Measurements from ENCODE around the gene WASF3. TPM values are rescaled to one million over a fixed set of nuclear protein-coding genes. Genes with fewer than 3 reads are reported as not detected.

Gene WASF3
- total RNA-seq, 1 donor from 2014 or later = 187 TPM

DNA sequence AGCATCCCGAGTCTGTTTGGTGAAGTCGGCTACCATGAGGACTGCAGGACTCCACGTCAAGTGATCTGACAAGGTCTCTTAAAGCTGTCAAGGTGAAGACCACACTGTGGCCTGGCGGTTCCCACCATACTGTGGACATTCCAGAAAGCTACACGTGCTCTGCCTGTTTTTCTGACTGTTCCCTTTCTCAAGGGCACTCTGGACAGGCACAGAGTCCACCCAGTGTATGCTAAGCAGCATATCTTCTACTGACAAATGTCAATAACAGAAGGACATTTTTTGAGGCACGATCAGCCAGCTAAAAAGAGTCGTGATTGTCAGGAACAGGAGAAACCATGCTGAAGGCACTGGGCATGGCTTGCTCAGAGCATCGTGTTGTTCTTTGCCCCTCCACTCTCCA is 12.8 kb upstream of the WASF3 start:
- peaks cover 12% of the 10 kb centered on the region for H3K4me1 Mint-ChIP-seq (ENCODE audit: low read depth)
- no peak overlapping the region for H3K4me3 Mint-ChIP-seq (ENCODE audit: low read depth)
- H3K27me3 Mint-ChIP-seq = peaks cover 46% of the 10 kb centered on the region
- H3K27ac Mint-ChIP-seq = no peak overlapping the region
- H3K36me3 Mint-ChIP-seq (ENCODE audit: insufficient read depth) = no peaks in the 10 kb centered on the region
- DNase-seq (ENCODE audit: low spot score, unreplicated experiment) = no peak
- H3K9me3 Mint-ChIP-seq (ENCODE audit: low read depth) = no peaks in the 10 kb centered on the region
- TF ChIP-seq, protein P1, sequence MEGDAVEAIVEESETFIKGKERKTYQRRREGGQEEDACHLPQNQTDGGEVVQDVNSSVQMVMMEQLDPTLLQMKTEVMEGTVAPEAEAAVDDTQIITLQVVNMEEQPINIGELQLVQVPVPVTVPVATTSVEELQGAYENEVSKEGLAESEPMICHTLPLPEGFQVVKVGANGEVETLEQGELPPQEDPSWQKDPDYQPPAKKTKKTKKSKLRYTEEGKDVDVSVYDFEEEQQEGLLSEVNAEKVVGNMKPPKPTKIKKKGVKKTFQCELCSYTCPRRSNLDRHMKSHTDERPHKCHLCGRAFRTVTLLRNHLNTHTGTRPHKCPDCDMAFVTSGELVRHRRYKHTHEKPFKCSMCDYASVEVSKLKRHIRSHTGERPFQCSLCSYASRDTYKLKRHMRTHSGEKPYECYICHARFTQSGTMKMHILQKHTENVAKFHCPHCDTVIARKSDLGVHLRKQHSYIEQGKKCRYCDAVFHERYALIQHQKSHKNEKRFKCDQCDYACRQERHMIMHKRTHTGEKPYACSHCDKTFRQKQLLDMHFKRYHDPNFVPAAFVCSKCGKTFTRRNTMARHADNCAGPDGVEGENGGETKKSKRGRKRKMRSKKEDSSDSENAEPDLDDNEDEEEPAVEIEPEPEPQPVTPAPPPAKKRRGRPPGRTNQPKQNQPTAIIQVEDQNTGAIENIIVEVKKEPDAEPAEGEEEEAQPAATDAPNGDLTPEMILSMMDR (IDR thresholded peaks at IDR 0.05; ENCODE audit: unreplicated experiment) = no peak

DNA sequence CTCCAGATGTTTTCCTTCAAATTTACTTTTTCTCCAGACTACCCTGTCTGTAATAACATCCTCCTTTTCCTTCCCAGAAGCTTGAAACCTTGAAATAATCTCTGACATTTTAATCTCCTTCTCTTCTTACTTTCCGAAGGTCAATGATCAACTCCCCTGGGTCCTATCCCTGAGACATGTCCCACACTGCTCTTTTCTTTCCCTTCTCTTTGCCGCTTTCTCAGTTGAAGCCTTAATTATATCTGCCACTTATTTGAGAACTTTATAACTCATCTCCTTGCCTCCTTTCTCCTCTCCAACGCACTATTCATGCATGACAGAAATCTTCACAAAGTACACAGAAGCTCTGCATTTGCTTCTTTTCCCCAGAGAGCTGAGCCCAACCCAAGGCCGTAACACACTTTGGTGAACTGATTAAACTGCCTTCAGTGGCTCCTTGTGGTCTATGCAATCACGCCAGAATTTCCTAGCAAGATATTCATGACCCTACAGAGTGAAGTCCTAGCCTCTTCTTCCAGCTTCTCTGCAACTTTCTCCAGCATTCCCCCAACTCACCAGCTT is 9.2 kb upstream of the WASF3 start:
- DNase-seq (ENCODE audit: low spot score, unreplicated experiment) = no peak
- Mint-ChIP-seq H3K36me3 (ENCODE audit: insufficient read depth) (no peaks in the 10 kb centered on the region), H3K27ac (no peak overlapping the region), H3K4me1 (ENCODE audit: low read depth) (peaks cover 2% of the 10 kb centered on the region), H3K4me3 (ENCODE audit: low read depth) (no peak overlapping the region), H3K9me3 (ENCODE audit: low read depth) (no peaks in the 10 kb centered on the region), H3K27me3 (peaks cover 51% of the 10 kb centered on the region)
- TF ChIP-seq, protein P1 (IDR thresholded peaks at IDR 0.05; ENCODE audit: unreplicated experiment) = no peak

DNA sequence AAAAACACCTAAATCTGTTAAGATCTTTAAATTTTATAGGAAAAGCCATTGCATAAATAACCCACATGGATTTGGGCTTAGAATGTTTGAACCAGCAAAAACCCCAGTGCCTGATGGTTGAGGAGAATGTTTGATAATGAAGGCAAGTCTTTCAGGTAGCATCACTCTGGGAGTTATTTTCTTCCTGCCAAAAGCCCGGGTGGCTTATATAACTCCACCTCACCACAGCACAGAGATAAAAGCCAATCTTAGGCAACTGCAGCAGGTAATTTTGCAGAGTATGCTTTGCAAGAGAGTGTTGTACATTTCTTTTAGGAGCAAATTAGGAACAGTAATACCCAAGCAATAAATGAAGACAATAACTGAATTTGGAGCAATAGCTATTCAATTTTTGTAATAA is 7.8 kb upstream of the WASF3 start:
- H3K27me3 Mint-ChIP-seq = peaks cover 40% of the 10 kb centered on the region
- no peaks in the 10 kb centered on the region for H3K9me3 Mint-ChIP-seq (ENCODE audit: low read depth)
- no peaks in the 10 kb centered on the region for H3K36me3 Mint-ChIP-seq (ENCODE audit: insufficient read depth)

DNA sequence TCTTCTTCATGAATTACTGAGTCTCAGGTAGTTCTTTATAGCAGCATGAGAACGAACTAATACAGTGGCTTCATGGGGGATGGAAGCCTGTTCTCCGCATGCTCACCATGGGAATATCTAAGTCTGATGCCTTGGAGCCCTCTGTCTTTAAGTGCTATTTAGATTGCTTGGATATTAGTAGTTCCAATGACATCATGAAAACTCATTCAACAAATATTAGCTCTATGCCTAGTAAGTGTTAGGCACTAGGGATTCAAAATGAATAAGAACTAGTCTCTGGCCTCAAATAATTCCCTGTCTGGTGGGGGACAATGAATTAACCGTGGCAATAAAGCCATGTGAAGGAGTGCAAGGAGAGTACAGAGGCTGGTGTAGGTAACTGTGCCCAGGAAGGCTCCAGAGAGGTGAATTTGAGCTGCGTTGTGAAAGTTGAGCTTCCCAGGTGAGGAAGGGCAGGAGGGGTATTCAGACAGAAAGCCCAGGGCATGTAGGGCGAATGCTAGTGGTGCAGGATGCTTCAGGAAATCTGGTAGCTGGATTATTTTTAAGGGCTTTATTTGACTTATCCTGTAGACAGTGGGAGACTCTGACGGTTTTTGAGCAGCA is 6.1 kb upstream of the WASF3 start:
- Mint-ChIP-seq H3K27ac (no peak overlapping the region), H3K4me1 (ENCODE audit: low read depth) (peaks cover 2% of the 10 kb centered on the region), H3K4me3 (ENCODE audit: low read depth) (no peak overlapping the region), H3K9me3 (ENCODE audit: low read depth) (no peaks in the 10 kb centered on the region), H3K36me3 (ENCODE audit: insufficient read depth) (no peaks in the 10 kb centered on the region), H3K27me3 (peaks cover 36% of the 10 kb centered on the region)
- DNase-seq (ENCODE audit: low spot score, unreplicated experiment) = no peak
- TF ChIP-seq, protein P1 (IDR thresholded peaks at IDR 0.05; ENCODE audit: unreplicated experiment) = no peak

More for the DNA sequence above, 7.8 kb upstream of the WASF3 start:
- peaks cover 2% of the 10 kb centered on the region for H3K4me1 Mint-ChIP-seq (ENCODE audit: low read depth)
- H3K27ac Mint-ChIP-seq = no peak overlapping the region
- H3K4me3 Mint-ChIP-seq (ENCODE audit: low read depth) = no peak overlapping the region
- TF ChIP-seq, protein P1 (IDR thresholded peaks at IDR 0.05; ENCODE audit: unreplicated experiment) = no peak
- no peak for DNase-seq (ENCODE audit: low spot score, unreplicated experiment)

DNA sequence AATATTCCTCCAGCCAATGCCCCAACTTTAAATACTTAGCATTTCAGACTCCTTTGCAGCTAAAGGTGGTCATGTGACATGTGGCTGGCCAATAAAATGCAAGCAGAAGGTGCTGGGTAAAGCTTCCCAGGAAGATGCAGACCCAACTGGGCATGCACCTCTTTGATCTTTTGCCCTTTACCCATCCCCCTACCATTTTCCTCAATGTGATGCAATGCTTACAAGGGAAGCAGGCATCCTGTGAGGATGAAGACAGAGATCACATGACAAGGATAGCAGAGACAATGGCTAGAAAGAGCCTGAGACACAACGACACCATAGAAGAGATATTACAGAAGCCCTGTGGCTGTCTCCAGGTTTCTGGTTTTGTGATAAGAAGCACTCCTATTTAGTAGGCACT is 2.1 kb upstream of the WASF3 start:
- no peak overlapping the region for H3K4me3 Mint-ChIP-seq (ENCODE audit: low read depth)
- DNase-seq (ENCODE audit: low spot score, unreplicated experiment) = no peak
- H3K27me3 Mint-ChIP-seq = peaks cover 27% of the 10 kb centered on the region

More for the DNA sequence above, 2.1 kb upstream of the WASF3 start:
- Mint-ChIP-seq H3K9me3 (ENCODE audit: low read depth) (no peaks in the 10 kb centered on the region), H3K4me1 (ENCODE audit: low read depth) (peaks cover 12% of the 10 kb centered on the region), H3K27ac (no peak overlapping the region), H3K36me3 (ENCODE audit: insufficient read depth) (no peaks in the 10 kb centered on the region)
- TF ChIP-seq, protein P1 (IDR thresholded peaks at IDR 0.05; ENCODE audit: unreplicated experiment) = no peak
